ENCODE results near the gene SH3RF1.

Gene SH3RF1

GRCh38 chr4:169048868-169049414 is 221.8 kb downstream of the SH3RF1 start:
- no peaks in the 10 kb centered on the region for H3K27me3 ChIP-seq
- no peak overlapping the region for H3K9ac ChIP-seq
- H3K27ac ChIP-seq = no peak overlapping the region
- no peaks in the 10 kb centered on the region for H4K20me1 ChIP-seq
- no peak overlapping the region for H3K4me3 ChIP-seq
- H3K4me1 ChIP-seq = no peaks in the 10 kb centered on the region
- no peak for TF ChIP-seq Cebpa-rat (IDR thresholded peaks at IDR 0.05)
- no peaks in the 10 kb centered on the region for H3K36me3 ChIP-seq
- H3K9me3 ChIP-seq = no peaks in the 10 kb centered on the region
- H3K4me2 ChIP-seq = no peak overlapping the region

GRCh38 chr4:169047956-169048355 is 222.8 kb downstream of the SH3RF1 start:
- no peak overlapping the region for H3K4me2 ChIP-seq
- no peak for TF ChIP-seq Cebpa-rat (IDR thresholded peaks at IDR 0.05)
- no peaks in the 10 kb centered on the region for H3K27me3 ChIP-seq
- H3K4me1 ChIP-seq = no peaks in the 10 kb centered on the region
- H3K4me3 ChIP-seq = no peak overlapping the region
- H3K9me3 ChIP-seq = no peaks in the 10 kb centered on the region
- no peaks in the 10 kb centered on the region for H3K36me3 ChIP-seq
- no peaks in the 10 kb centered on the region for H4K20me1 ChIP-seq
- no peak overlapping the region for H3K9ac ChIP-seq
- no peak overlapping the region for H3K27ac ChIP-seq

- Histone ChIP-seq H3K9me3 (no peaks in the 10 kb centered on the region), H3K4me1 (no peaks in the 10 kb centered on the region), H3K36me3 (no peaks in the 10 kb centered on the region), H3K27me3 (no peaks in the 10 kb centered on the region), H3K4me3 (no peak overlapping the region), H3K9ac (no peak overlapping the region), H3K4me2 (no peak overlapping the region), H3K27ac (no peak overlapping the region), H4K20me1 (no peaks in the 10 kb centered on the region)
- TF ChIP-seq Cebpa-rat (IDR thresholded peaks at IDR 0.05) = no peak
These were observed 224.7 kb downstream of the SH3RF1 start for GRCh38 chr4:169045862-169046584.

- Histone ChIP-seq H3K4me3 (no peak overlapping the region), H3K4me2 (no peak overlapping the region), H3K27ac (no peak overlapping the region), H4K20me1 (no peaks in the 10 kb centered on the region), H3K9ac (no peak overlapping the region), H3K4me1 (no peaks in the 10 kb centered on the region), H3K9me3 (no peaks in the 10 kb centered on the region), H3K36me3 (no peaks in the 10 kb centered on the region), H3K27me3 (no peaks in the 10 kb centered on the region)
- TF ChIP-seq Cebpa-rat (IDR thresholded peaks at IDR 0.05) = no peak
These were observed 225.9 kb downstream of the SH3RF1 start for GRCh38 chr4:169044714-169045447.

All from BLaER1 (cell line).